ENCODE data around the gene ROS1.
"Not testable (repeated sequence)": the region's sequence is repeated elsewhere in the genome, so short reads cannot be mapped to it uniquely, and the experiment has no call there.

DNA sequence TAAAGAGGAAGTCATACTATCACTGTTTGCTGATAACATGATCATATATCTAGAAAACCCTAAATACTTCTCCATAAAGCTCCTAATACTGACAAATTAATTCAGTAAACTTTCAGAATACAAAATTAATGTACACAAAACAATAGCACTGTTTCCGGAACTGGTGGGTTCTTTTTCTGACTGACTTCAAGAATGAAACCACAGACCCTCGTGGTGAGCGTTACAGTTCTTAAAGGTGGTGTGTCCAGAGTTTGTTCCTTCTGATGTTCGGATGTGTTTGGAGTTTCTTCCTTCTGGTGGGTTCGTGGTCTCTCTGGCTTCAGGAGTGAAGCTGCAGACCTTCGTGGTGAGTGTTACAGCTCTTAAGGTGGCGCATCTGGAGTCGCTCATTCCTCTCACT is 53.5 kb downstream of the ROS1 start:
- TF ChIP-seq, protein P1, sequence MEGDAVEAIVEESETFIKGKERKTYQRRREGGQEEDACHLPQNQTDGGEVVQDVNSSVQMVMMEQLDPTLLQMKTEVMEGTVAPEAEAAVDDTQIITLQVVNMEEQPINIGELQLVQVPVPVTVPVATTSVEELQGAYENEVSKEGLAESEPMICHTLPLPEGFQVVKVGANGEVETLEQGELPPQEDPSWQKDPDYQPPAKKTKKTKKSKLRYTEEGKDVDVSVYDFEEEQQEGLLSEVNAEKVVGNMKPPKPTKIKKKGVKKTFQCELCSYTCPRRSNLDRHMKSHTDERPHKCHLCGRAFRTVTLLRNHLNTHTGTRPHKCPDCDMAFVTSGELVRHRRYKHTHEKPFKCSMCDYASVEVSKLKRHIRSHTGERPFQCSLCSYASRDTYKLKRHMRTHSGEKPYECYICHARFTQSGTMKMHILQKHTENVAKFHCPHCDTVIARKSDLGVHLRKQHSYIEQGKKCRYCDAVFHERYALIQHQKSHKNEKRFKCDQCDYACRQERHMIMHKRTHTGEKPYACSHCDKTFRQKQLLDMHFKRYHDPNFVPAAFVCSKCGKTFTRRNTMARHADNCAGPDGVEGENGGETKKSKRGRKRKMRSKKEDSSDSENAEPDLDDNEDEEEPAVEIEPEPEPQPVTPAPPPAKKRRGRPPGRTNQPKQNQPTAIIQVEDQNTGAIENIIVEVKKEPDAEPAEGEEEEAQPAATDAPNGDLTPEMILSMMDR (IDR thresholded peaks at IDR 0.05; ENCODE audit: low read depth, low read length, missing input control), result not testable (repeated sequence)
- TF ChIP-seq, protein P2, sequence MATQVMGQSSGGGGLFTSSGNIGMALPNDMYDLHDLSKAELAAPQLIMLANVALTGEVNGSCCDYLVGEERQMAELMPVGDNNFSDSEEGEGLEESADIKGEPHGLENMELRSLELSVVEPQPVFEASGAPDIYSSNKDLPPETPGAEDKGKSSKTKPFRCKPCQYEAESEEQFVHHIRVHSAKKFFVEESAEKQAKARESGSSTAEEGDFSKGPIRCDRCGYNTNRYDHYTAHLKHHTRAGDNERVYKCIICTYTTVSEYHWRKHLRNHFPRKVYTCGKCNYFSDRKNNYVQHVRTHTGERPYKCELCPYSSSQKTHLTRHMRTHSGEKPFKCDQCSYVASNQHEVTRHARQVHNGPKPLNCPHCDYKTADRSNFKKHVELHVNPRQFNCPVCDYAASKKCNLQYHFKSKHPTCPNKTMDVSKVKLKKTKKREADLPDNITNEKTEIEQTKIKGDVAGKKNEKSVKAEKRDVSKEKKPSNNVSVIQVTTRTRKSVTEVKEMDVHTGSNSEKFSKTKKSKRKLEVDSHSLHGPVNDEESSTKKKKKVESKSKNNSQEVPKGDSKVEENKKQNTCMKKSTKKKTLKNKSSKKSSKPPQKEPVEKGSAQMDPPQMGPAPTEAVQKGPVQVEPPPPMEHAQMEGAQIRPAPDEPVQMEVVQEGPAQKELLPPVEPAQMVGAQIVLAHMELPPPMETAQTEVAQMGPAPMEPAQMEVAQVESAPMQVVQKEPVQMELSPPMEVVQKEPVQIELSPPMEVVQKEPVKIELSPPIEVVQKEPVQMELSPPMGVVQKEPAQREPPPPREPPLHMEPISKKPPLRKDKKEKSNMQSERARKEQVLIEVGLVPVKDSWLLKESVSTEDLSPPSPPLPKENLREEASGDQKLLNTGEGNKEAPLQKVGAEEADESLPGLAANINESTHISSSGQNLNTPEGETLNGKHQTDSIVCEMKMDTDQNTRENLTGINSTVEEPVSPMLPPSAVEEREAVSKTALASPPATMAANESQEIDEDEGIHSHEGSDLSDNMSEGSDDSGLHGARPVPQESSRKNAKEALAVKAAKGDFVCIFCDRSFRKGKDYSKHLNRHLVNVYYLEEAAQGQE (IDR thresholded peaks at IDR 0.05), result not testable (repeated sequence)
- not testable (repeated sequence) for TF ChIP-seq RAD21 (IDR thresholded peaks at IDR 0.05); TAF1 (conservative IDR thresholded peaks at IDR 0.05); EGR1 (IDR thresholded peaks at IDR 0.05; ENCODE audit: low read depth in 2 of 2); JUND (IDR thresholded peaks at IDR 0.05); YY1 (IDR thresholded peaks at IDR 0.05); SP1 (IDR thresholded peaks at IDR 0.05); GABPA (IDR thresholded peaks at IDR 0.05 in 1 of 2, conservative IDR thresholded peaks at IDR 0.05 in 1 of 2); FOXA2 (IDR thresholded peaks at IDR 0.05); NR2F2 (IDR thresholded peaks at IDR 0.05)
- TF ChIP-seq, protein P3, sequence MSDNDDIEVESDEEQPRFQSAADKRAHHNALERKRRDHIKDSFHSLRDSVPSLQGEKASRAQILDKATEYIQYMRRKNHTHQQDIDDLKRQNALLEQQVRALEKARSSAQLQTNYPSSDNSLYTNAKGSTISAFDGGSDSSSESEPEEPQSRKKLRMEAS (IDR thresholded peaks at IDR 0.05), result not testable (repeated sequence)
- TF ChIP-seq, protein P4, sequence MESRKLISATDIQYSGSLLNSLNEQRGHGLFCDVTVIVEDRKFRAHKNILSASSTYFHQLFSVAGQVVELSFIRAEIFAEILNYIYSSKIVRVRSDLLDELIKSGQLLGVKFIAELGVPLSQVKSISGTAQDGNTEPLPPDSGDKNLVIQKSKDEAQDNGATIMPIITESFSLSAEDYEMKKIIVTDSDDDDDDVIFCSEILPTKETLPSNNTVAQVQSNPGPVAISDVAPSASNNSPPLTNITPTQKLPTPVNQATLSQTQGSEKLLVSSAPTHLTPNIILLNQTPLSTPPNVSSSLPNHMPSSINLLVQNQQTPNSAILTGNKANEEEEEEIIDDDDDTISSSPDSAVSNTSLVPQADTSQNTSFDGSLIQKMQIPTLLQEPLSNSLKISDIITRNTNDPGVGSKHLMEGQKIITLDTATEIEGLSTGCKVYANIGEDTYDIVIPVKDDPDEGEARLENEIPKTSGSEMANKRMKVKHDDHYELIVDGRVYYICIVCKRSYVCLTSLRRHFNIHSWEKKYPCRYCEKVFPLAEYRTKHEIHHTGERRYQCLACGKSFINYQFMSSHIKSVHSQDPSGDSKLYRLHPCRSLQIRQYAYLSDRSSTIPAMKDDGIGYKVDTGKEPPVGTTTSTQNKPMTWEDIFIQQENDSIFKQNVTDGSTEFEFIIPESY (IDR thresholded peaks at IDR 0.05), result not testable (repeated sequence)
- TF ChIP-seq, protein P5, sequence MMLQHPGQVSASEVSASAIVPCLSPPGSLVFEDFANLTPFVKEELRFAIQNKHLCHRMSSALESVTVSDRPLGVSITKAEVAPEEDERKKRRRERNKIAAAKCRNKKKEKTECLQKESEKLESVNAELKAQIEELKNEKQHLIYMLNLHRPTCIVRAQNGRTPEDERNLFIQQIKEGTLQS (IDR thresholded peaks at IDR 0.05), result not testable (repeated sequence)
